C4-2B (cell line): Measurements from ENCODE around the gene C6orf89.

Source experiments
- CTCF ChIP-seq: fragments of 450-650 bp; conservative IDR thresholded peaks from 2 replicates; pipeline ENCODE4 v1.5.1; 2017; ENCODE audit warnings: mild to moderate bottlenecking
- ZFX ChIP-seq: fragments of 450-650 bp; IDR thresholded peaks from 2 replicates; pipeline ENCODE4 v1.6.1; 2017

- TF ChIP-seq CTCF (no peak), ZFX (no peak)
Measured at GRCh38 chr6:36924131-36924530, 38.4 kb downstream of the C6orf89 start.
